CD4-positive, alpha-beta T cell treated with Interleukin-12 subunit alpha and Interleukin-12 subunit beta, for 1 hour (primary cell): Measurements from ENCODE around the gene PEAR1.

Experiments used
- DNase-seq: peaks from one replicate; pipeline ENCODE4 v3.0.0-alpha.2; 2020

Gene PEAR1

GRCh38 chr1:156860113-156860627 lies 33.3 kb upstream of the PEAR1 start:
- DNase-seq = peak; percentile 68

GRCh38 chr1:156860628-156861423 lies 32.7 kb upstream of the PEAR1 start, which contains the start of gene NTRK1:
NTRK1 (plus strand) TSS chr1:156860865; CDS start chr1:156860935, 70 bp downstream.
- peak; percentile 69 for DNase-seq

GRCh38 chr1:156862584-156862983 lies 30.9 kb upstream of the PEAR1 start:
- no peak for DNase-seq

GRCh38 chr1:156862997-156863599 lies 30.4 kb upstream of the PEAR1 start:
- DNase-seq = no peak

- DNase-seq = no peak
These were observed 29.9 kb upstream of the PEAR1 start for GRCh38 chr1:156863631-156864030.

GRCh38 chr1:156864796-156865195 lies 28.7 kb upstream of the PEAR1 start:
- DNase-seq = no peak

GRCh38 chr1:156865258-156865657 lies 28.3 kb upstream of the PEAR1 start:
- no peak for DNase-seq

GRCh38 chr1:156865865-156866248 lies 27.7 kb upstream of the PEAR1 start:
- DNase-seq = no peak

- DNase-seq = no peak
These were observed 27.1 kb upstream of the PEAR1 start for GRCh38 chr1:156866249-156866909.

- no peak for DNase-seq
These were observed 25.2 kb upstream of the PEAR1 start for GRCh38 chr1:156868341-156868740.

GRCh38 chr1:156869455-156869854 lies 24.1 kb upstream of the PEAR1 start:
- DNase-seq = no peak

GRCh38 chr1:156873659-156874058 lies 19.9 kb upstream of the PEAR1 start:
- DNase-seq = no peak

GRCh38 chr1:156874142-156874541 lies 19.4 kb upstream of the PEAR1 start:
- no peak for DNase-seq

GRCh38 chr1:156874572-156875340 lies 18.8 kb upstream of the PEAR1 start:
- no peak for DNase-seq

GRCh38 chr1:156875341-156875615 lies 18.2 kb upstream of the PEAR1 start:
- no peak for DNase-seq

- no peak for DNase-seq
These were observed 17.2 kb upstream of the PEAR1 start for GRCh38 chr1:156876281-156876680.

GRCh38 chr1:156877433-156878170 lies 15.9 kb upstream of the PEAR1 start:
- DNase-seq = no peak

- DNase-seq = no peak
These were observed 13.6 kb upstream of the PEAR1 start for GRCh38 chr1:156879876-156880275.

GRCh38 chr1:156880473-156880872 lies 13.0 kb upstream of the PEAR1 start:
- DNase-seq = no peak

GRCh38 chr1:156881101-156881500 lies 12.4 kb upstream of the PEAR1 start:
- DNase-seq = no peak

- no peak for DNase-seq
These were observed 11.9 kb upstream of the PEAR1 start for GRCh38 chr1:156881663-156882062.

GRCh38 chr1:156882543-156882942 lies 11.0 kb upstream of the PEAR1 start:
- DNase-seq = no peak

- DNase-seq = no peak
These were observed 9.6 kb upstream of the PEAR1 start for GRCh38 chr1:156883919-156884318.
